Measurements from ENCODE around the gene KIF26B.
A peak's percentile ranks its signal among the peaks of the same experiment; 100 is the strongest.

Gene KIF26B

GRCh38 chr1:245173446-245174211 is 18.8 kb downstream of the KIF26B start:
- DNase-seq, result no peak

DNA sequence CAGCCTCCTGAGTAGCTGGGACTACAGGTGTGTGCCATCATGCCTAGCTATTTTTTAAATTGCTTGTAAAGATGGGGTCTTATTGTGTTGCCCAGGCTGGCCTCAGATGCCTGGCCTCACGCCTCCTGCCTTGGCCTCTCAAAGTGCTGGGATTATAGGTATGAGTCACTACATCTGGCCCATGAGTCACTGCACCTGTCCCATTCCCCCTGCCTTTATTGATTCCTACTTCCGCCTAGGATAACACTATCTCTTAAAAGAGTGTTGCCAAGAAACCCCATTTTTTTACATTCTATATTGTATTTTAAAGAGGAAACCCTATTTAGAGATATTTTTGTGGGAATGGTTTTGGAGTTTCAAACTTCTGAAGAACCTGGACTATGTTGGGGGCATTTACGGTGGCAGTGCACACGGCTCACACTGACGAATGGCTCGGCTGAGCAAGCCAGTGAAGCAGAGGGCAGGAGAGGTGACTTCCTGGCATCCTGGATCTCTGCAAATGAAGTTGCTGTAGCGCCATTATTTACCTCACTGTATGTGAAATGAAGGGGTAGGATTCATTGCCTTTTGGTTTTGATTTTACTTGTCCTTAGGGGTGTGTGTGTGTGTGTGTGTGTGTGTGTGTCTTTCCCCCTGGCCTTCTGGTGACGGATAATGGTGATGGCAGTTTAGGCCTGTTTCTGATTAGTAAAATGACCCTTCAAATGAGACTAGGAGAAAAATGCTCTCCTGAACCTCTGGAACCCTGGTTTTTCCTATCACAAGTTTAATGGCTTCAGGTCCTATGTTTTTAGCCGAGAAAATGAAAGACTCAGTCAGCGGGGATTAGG is 22.5 kb downstream of the KIF26B start:
- peak; percentile 80 for DNase-seq

DNA sequence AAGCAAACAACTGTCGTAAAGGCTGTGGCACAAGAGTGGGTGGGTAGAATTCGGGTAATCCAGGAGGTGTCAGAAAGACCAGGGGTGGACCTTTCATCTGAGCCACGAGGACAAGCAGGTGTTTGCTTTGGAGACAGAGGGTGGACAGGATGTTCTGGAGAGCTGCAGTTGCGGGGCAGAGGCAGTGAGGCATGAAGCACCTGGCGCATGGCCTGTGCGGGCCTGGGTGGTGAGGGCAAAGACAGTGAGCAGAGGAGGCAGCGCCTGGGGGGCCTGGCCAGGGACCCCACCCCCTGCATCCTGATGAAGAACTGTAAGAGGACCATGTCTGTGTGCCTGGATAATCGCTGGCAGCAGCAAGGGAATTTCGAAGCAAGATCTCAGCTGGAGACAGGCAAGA is 24.9 kb downstream of the KIF26B start:
- DNase-seq, result no peak

GRCh38 chr1:245180496-245181157 is 25.8 kb downstream of the KIF26B start:
- no peak for DNase-seq

GRCh38 chr1:245181158-245181517 is 26.4 kb downstream of the KIF26B start:
- no peak for DNase-seq

- no peak for DNase-seq
Measured at GRCh38 chr1:245182028-245182427, 27.2 kb downstream of the KIF26B start.

DNA sequence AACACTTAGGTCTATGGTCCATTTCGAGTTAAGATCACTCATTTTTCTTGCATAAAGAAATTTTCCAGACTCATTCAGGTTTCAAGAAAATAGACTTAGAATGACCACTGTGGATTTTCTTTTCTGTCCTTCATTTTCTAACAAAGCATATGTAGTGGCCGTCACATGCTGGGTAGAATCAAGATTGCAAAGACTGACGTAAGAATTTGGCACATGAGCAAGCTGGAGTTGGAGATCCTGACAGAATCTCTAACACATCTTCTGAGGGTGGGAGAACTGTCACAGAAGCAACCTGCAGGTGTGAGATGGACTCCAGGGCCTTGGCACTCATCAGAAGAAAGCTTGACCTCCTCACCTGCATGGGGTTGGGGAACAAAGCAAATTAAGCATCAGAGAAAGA is 28.6 kb downstream of the KIF26B start:
- DNase-seq, result no peak

DNA sequence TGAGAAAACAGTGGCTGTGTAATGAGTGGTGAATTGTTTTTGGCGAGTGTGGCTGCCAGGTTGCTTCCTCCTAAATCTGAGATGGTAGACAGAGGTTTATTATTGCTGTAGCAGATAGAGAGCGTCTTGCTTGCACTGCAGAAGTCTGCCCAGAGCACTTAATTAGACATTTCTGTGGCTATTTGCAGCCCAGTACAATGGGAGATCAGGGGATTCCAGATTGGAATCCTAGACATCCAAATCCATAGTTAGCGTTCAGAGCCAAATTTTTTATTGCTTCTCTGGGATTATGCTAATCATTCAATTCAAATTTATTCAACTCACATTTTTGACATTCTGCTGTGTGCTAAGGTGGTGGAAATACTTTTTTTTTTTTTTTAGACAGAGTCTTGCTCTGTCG is 30.0 kb downstream of the KIF26B start:
- DNase-seq, result no peak

DNA sequence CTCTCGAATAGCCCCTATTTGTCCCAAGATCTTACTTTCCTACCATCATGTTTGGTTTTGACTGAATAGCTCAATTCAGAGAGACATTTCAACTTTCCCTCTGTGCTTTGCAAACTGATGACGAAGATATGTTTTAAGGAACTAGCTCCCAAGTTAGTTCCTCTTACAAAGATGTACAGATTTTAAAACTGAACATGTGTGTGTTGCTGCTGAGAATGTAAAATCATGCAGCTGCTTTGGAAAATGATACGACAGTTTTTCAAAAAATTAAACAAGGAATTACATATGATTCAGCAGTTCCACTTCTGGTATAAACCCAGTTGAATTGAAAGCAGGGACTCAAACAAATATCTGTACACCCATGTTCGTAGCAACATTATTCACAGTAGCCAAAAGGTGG is 33.6 kb downstream of the KIF26B start:
- DNase-seq, result no peak

- peak; percentile 88 for DNase-seq
Measured at GRCh38 chr1:245195398-245195797, 40.6 kb downstream of the KIF26B start.

- DNase-seq, result no peak
Measured at GRCh38 chr1:245197121-245197520, 42.3 kb downstream of the KIF26B start.

DNA sequence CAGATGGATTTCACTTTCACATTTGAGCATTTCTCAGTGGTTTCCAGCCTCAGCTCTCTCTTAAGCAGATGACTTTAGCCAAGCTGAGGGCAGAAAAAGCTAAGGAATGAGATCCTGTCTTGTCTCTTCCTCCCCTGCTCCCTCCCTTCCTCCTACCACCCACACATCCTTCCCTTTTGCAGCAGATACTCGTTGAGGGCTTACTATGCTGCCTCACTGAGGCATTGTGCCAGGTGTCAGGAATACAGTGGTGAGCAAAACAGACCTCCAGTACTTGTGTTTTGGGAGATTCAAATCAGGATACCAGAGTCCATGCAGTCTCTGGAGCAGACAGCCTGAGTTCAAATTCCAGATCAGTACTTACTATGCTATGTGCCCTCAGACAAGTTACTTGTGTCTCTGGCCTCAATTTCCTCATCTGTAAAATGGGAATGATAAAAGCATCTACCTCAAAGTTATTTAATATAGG is 43.2 kb downstream of the KIF26B start:
- peak; percentile 76 for DNase-seq

GRCh38 chr1:245198748-245199516 is 44.1 kb downstream of the KIF26B start:
- DNase-seq, result no peak

- no peak for DNase-seq
Measured at GRCh38 chr1:245200146-245200545, 45.4 kb downstream of the KIF26B start.

DNA sequence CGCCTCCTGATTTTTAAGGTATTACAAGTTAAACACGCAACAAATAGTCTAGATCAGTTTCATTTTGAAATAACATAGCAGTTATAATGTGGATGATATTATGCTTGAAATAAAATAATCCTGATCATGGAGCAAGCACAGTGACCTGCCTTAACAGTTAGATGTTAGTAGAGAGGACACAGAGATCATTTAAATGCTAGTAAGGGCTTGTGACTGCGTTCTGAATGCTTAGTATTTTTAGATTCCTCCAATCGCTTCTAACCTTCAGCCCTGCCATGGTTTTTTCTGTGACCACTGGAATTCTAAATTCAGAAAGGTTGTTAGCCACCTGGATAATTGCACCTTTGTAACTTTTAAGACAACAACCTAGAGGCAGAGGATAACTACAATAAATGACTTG is 46.4 kb downstream of the KIF26B start:
- no peak for DNase-seq

DNA sequence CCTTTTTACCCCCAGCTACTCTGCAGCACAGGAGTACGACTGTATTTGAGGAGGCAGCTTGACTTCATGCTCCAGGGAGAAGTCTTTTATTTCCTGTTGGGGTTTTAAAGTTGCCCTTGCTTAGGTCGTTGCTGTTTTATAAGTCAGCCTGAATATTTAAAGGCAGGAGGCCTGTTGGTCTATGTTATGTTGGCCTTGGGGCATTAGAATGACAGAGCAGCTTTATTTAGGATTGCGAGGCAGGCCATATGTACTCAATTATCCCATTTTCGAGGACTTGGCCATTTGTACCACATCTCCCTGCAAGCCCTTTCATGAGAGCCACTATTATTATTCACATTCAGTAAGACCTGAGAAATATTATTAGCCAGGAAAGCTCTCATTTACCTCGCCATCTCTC is 47.0 kb downstream of the KIF26B start:
- no peak for DNase-seq

DNA sequence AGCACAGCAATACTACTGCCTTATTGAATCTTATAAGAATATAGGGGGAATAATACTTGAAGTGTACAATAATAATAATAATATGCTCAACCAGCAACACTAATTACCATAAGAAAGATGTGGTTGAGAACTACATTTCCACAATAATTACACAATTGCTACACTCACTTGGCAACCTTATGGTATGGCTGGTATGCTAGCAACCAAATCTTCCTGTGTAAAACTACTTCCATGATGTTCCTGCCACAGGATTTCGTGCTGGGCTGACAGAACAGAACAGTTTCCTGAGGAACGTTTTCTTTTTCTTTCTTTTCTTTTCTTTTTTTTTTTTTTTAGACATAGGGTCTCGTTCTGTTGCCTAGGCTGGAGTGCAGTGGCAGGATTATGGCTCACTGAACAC is 50.6 kb downstream of the KIF26B start:
- no peak for DNase-seq

- no peak for DNase-seq
Measured at GRCh38 chr1:245205864-245206263, 51.1 kb downstream of the KIF26B start.

- no peak for DNase-seq
Measured at GRCh38 chr1:245207056-245207638, 52.4 kb downstream of the KIF26B start.

GRCh38 chr1:245207801-245208200 is 53.0 kb downstream of the KIF26B start:
- no peak for DNase-seq

- DNase-seq, result peak; percentile 71
Measured at GRCh38 chr1:245209658-245210435, 55.1 kb downstream of the KIF26B start.
